HEK293T (cell line): ENCODE results near the gene NPIPB8.

ENCODE experiments used
- BHLHE40 ChIP-seq: fragments of 450-650 bp; IDR thresholded peaks from 2 replicates; pipeline ENCODE4 v1.6.1; 2016; ENCODE audit warnings: mild to moderate bottlenecking, moderate library complexity, borderline replicate concordance
- CTBP1 ChIP-seq: fragments of 450-650 bp; IDR thresholded peaks from 2 replicates; pipeline ENCODE4 v1.6.1; 2016; ENCODE audit warnings: borderline replicate concordance
- ELF4 ChIP-seq: fragments of 450-650 bp; IDR thresholded peaks from 2 replicates; pipeline ENCODE4 v1.6.1; 2017; ENCODE audit warnings: antibody characterized with exemption
- FOXM1 ChIP-seq: fragments of 450-650 bp; IDR thresholded peaks from 2 replicates; pipeline ENCODE4 v1.6.1; 2017; ENCODE audit warnings: mild to moderate bottlenecking, borderline replicate concordance
- L3MBTL2 ChIP-seq: fragments of 450-650 bp; conservative IDR thresholded peaks from 2 replicates; pipeline ENCODE4 v1.6.1; 2016; ENCODE audit warnings: mild to moderate bottlenecking
- TARDBP ChIP-seq: fragments of 450-650 bp; IDR thresholded peaks from 2 replicates; pipeline ENCODE4 v1.6.1; 2016

DNA sequence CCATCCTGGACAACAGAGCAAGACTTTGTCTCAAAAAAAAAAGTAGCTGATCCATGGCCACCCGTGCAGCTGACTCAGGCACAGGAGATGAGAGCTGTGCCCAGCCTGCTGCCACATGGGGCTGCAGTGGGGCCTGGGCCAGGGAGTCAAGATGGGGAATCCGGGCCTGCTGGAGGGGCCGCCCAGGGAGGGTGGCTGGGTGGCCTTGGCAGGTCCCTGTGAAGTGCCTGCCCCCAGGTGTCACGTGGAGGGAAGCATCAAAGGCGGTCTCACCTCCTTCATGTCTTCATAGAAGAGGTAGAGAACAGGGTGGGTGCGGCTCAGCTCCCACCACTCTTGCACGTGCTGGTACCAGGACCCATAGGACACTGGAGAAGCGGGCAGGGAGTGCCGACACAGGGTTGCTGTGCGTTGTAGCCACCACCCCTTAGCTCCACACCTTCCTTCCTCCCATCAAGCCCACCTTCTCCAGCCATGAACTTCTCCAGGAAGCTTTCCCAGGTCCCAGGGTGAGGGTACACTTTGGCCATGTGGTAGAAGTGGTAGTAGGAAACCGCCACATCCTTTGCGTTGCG is 44.8 kb upstream of the NPIPB8 start:
- no peak for TF ChIP-seq CTBP1
- TF ChIP-seq FOXM1, result no peak
- no peak for TF ChIP-seq BHLHE40
- no peak for TF ChIP-seq TARDBP
- TF ChIP-seq ELF4, result no peak
- TF ChIP-seq L3MBTL2, result no peak
